A673 (cell line): ENCODE results near the gene TRIP4. TPM values are rescaled to one million over a fixed set of nuclear protein-coding genes. Genes with fewer than 3 reads are reported as not detected.

ENCODE experiments used
- Bru-seq: library from RNA; stranded (reverse); fragments of 400-500 nt; gene quantifications from one replicate; lab custom pipeline; 2021; lab: Mats Ljungman, UMichigan
- BruChase-seq, 2 experiments: library from RNA; stranded (reverse); fragments of 400-500 nt; gene quantifications; one replicate each; lab custom pipeline; 2021; lab: Mats Ljungman, UMichigan
- BruUV-seq: library from RNA; stranded (reverse); fragments of 400-500 nt; replicated peaks from 2 replicates; lab custom pipeline; 2021; lab: Mats Ljungman, UMichigan
- CTCF ChIA-PET: fragments of 300-600 bp; sonication (Branson Sonifier 250); formaldehyde crosslinking; loops from one replicate; lab custom pipeline; 2022; ENCODE audit warnings: antibody characterized with exemption; lab: Charles Lee
- POLR2A ChIA-PET: fragments of 300-600 bp; sonication (Branson Sonifier 250); formaldehyde crosslinking; loops from one replicate; lab custom pipeline; 2022; ENCODE audit warnings: antibody characterized with exemption; ENCODE audit not compliant: low non-redundant PET; lab: Charles Lee
- DNase-seq: peaks from one replicate; pipeline ENCODE4 v3.0.0-alpha.2; 2015; ENCODE audit warnings: low spot score
- H3K27ac ChIP-seq: fragments of 200-600 bp; sonication (generic); 2 replicates; pipeline ENCODE4 v1.5.1; 2016; ENCODE audit warnings: mixed run types, low read depth, mild to moderate bottlenecking, mixed read lengths, antibody characterized with exemption, low read length; ENCODE audit not compliant: poor library complexity, severe bottlenecking
- H3K27me3 ChIP-seq: fragments of 200-600 bp; sonication (generic); replicated peaks from 2 replicates; pipeline ENCODE4 v1.6.1; 2017; ENCODE audit warnings: mixed run types, low read depth, mild to moderate bottlenecking, mixed read lengths, antibody characterized with exemption, low read length; ENCODE audit not compliant: insufficient read depth, poor library complexity
- H3K36me3 ChIP-seq: fragments of 200-600 bp; sonication (generic); 2 replicates; pipeline ENCODE4 v1.6.1; 2016; ENCODE audit warnings: mixed run types, mild to moderate bottlenecking, mixed read lengths, antibody characterized with exemption, low read length; ENCODE audit not compliant: insufficient read depth, poor library complexity, severe bottlenecking
- H3K4me1 ChIP-seq: fragments of 200-600 bp; sonication (generic); 2 replicates; pipeline ENCODE4 v1.6.1; 2017; ENCODE audit warnings: mixed run types, mild to moderate bottlenecking, mixed read lengths, antibody characterized with exemption, low read length; ENCODE audit not compliant: insufficient read depth, poor library complexity, severe bottlenecking
- H3K4me3 ChIP-seq: fragments of 200-600 bp; sonication (generic); 2 replicates; pipeline ENCODE4 v1.5.1; 2016; ENCODE audit warnings: low read depth, mixed run types, mild to moderate bottlenecking, mixed read lengths, low read length; ENCODE audit not compliant: poor library complexity, severe bottlenecking
- H3K9me3 ChIP-seq: fragments of 200-600 bp; sonication (generic); 2 replicates; pipeline ENCODE4 v1.6.1; 2016; ENCODE audit warnings: mixed run types, low read depth, mild to moderate bottlenecking, mixed read lengths, antibody characterized with exemption, low read length; ENCODE audit not compliant: poor library complexity, severe bottlenecking
- CTCF ChIP-seq: fragments of 300-800, 200-600 bp; sonication (generic); conservative IDR thresholded peaks from 2 replicates; pipeline ENCODE4 v1.5.1; 2017; ENCODE audit warnings: low read depth, mild to moderate bottlenecking, antibody characterized with exemption, low read length, moderate library complexity, mixed read lengths
- EZH2 ChIP-seq: fragments of 200-600 bp; sonication (generic); IDR thresholded peaks from 2 replicates; pipeline ENCODE4 v1.6.1; 2017; ENCODE audit warnings: borderline replicate concordance, low read depth, mild to moderate bottlenecking, mixed read lengths, antibody characterized with exemption, low read length; ENCODE audit not compliant: poor library complexity, severe bottlenecking
- intact Hi-C: fragments of 100-400 bp; cut with micrococcal nuclease; formaldehyde crosslinking; loops from one replicate; pipeline ENCODE4 v1.10.0; 2022; ENCODE audit not compliant: unreplicated experiment
- long read RNA-seq: library from polyadenylated mRNA; stranded (forward); transcript quantifications from one replicate; pipeline ENCODE4 v2.0.0, GENCODE V29; 2022
- total RNA-seq: library from RNA; stranded (reverse); gene quantifications from 2 replicates; pipeline ENCODE4 v1.2.3, GENCODE V29; 2021

TRIP4 gene
- total RNA-seq (24.9 and 30.9 TPM in 2 replicates), Bru-seq, nascent RNA (percentile 67 among the genes with signal in this experiment), BruChase-seq, experiment 1, labeled RNA remaining after a 2-hour chase (percentile 61 among the genes with signal in this experiment), BruChase-seq, experiment 2, labeled RNA remaining after a 6-hour chase (percentile 68 among the genes with signal in this experiment)
- long read RNA-seq, transcript TRIP4-201 (13 exons, 2,045 nt): major isoform, 39 of 57 reads
- long read RNA-seq, partial matches to known transcripts: 7 of 57 reads
- long read RNA-seq, other reads (novel, unspliced or antisense): 11 of 57 reads

GRCh38 chr15:64387562-64388168 is at the start of gene TRIP4:
Gene TRIP4, plus strand, starts transcription at chr15:64387836. Its CDS starts 28 bp downstream, at chr15:64387864.
- POLR2A ChIA-PET: interaction anchor here (0.5 to 0.6 kb wide), 2 partner anchors 11 to 71 kb away, joined by 3 to 8 read pairs; no protein-coding TSS in a partner anchor
- Histone ChIP-seq H3K27ac (peak within 1 kb of the TSS; percentile 50), H3K27me3 (no peaks in the 10 kb centered on the region), H3K36me3 (no peaks in the 10 kb centered on the region), H3K4me1 (peaks cover 6% of the 10 kb centered on the region), H3K9me3 (no peaks in the 10 kb centered on the region), H3K4me3 (peak within 1 kb of the TSS; percentile 83)
- BruUV-seq: no TSS peak
- CTCF ChIA-PET: interaction anchor here (0.6 kb wide), 2 partner anchors 19 to 377 kb away, joined by 3 to 4 read pairs; no protein-coding TSS in a partner anchor
- TF ChIP-seq EZH2 (no peak), CTCF (peak; percentile 16; the same call in 1 of the 2 replicates)
- intact Hi-C loops: no loop called here
- peak; percentile 98 for DNase-seq

GRCh38 chr15:64340355-64340754 is 47.3 kb upstream of the TRIP4 start:
- no peaks in the 10 kb centered on the region for H3K9me3 ChIP-seq
- peaks cover 5% of the 10 kb centered on the region for H3K36me3 ChIP-seq
- intact Hi-C loops: no loop called here
- no peak overlapping the region for H3K27ac ChIP-seq
- no peak overlapping the region for H3K4me3 ChIP-seq
- CTCF ChIA-PET: no interaction called here
- DNase-seq: no peak
- TF ChIP-seq CTCF (no peak), EZH2 (no peak)
- BruUV-seq: no TSS peak
- POLR2A ChIA-PET: interaction anchor here (0.6 kb wide), 1 partner anchor 187 kb away, joined by 3 read pairs; no protein-coding TSS in a partner anchor
- no peaks in the 10 kb centered on the region for H3K27me3 ChIP-seq
- H3K4me1 ChIP-seq: peaks cover 23% of the 10 kb centered on the region

GRCh38 chr15:64341961-64342360 is 45.7 kb upstream of the TRIP4 start:
- DNase-seq: no peak
- ChIA-PET CTCF (no interaction called here), POLR2A (no interaction called here)
- H3K27me3 ChIP-seq: no peaks in the 10 kb centered on the region
- H3K4me3 ChIP-seq: no peak overlapping the region
- H3K36me3 ChIP-seq: peaks cover 5% of the 10 kb centered on the region
- no peaks in the 10 kb centered on the region for H3K9me3 ChIP-seq
- TF ChIP-seq EZH2 (no peak), CTCF (no peak)
- intact Hi-C loops: no loop called here
- no TSS peak for BruUV-seq
- peaks cover 26% of the 10 kb centered on the region for H3K4me1 ChIP-seq
- H3K27ac ChIP-seq: no peak overlapping the region
